SW480 (cell line): ENCODE results near the gene CFAP92.
A peak's percentile ranks its signal among the peaks of the same experiment; 100 is the strongest.

Experiments
- DNase-seq: peaks from one replicate; pipeline ENCODE4 v3.0.0-alpha.2; 2016; ENCODE audit warnings: low spot score

Gene CFAP92

DNA sequence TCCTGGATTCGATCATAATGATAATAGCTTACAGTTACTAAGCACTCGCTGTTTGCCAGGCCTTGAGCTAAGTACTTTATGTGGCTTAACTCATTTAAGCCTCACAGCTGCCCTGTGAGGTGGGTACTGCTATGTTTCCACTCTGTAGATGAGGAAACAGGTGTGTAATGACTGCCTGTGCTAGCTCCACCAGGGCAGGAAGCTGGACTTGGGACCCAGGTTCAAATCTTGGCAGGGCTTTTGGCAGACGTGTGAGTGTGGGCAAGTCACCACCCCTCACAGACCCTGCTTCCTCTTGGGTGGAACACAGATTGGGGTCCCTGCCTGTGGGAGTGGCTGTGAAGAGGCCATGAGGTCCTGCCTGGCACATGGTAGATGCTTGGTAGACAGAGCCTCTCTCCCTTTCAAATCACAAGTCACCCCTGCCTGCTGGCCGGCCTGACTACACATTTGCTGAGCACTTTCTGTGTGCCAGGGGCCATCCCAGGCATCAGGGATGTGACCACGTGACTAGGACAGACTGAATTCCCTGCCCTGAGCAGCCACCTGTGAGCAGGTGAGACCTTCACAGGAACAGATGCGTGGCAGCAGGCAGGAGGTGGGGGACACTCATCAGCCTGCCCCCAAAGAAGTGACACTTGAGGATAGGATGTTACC lies 10.9 kb upstream of the CFAP92 start:
- no peak for DNase-seq

DNA sequence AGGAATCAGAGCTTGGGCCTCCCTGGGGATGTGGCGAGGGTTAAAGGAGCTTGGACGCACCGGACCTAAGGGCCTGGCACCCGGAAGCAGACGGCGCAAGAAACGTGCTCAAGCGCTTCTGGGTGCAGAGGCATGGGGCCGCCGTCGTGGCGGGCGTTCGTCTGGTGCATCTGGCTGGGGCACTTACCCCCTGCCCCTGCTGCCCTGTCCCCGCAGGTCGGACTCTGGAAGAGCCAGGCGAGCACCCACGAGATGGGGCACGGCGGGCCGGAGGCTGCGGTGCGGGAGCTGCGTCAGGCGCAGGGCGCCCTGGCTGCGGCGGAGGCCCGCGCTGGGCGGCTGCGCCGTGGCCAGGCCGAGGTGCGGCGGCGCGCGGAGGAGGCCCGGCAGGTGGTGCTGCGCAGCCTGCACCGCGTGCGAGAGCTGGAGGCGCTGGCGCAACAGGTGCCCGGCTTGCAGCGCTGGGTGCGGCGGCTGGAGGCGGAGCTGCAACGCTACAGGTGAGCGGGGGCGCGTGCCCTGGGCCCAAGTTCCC lies 9.8 kb upstream of the CFAP92 start:
- DNase-seq = peak; percentile 80

DNA sequence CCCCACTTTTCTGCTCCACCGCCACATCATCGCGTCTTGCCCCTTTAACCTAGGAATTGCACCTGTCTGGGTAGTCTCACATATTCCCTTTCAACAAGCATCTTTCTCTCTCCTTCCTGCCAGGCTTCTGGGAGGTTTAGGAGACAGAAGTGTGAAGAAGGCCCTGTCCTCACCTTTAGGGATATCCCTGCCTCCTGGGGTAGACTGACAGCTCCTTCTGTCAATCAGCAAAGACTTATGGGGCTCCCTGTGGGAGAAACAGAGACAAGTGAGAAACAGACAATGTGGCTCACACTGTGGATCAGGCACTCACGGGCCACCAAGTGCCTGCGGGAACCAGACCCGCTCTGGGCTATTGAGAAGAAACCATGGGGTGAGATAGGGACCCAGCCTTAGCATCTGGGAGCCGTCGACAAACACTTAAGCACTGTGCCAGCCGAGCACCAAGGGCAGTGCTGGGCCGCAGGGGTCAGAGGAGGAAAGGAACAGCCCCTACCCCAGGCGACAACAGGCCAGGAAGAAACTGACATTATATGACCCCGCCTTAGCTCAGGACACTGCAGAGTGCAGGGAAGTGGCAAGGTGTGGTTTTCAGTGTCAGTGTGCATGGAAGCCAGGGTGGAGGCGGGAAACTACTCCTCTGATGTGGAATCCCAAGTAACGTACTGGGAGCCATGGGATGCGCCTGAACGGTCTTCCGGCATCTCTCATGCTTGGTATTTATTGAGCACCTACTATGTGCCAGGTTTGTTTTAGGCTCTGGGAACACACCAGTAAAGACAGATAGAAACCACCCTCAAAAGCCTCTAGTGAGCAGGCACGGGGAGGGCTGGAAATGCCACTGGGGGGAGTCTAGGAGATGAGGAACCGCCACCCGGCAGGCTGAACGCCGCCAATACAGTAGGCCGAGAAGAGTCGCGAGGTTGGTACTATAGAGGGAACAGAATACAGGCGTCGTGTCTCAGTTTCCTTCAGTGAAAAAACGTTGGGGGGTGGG lies 9.0 kb upstream of the CFAP92 start:
- DNase-seq = no peak

DNA sequence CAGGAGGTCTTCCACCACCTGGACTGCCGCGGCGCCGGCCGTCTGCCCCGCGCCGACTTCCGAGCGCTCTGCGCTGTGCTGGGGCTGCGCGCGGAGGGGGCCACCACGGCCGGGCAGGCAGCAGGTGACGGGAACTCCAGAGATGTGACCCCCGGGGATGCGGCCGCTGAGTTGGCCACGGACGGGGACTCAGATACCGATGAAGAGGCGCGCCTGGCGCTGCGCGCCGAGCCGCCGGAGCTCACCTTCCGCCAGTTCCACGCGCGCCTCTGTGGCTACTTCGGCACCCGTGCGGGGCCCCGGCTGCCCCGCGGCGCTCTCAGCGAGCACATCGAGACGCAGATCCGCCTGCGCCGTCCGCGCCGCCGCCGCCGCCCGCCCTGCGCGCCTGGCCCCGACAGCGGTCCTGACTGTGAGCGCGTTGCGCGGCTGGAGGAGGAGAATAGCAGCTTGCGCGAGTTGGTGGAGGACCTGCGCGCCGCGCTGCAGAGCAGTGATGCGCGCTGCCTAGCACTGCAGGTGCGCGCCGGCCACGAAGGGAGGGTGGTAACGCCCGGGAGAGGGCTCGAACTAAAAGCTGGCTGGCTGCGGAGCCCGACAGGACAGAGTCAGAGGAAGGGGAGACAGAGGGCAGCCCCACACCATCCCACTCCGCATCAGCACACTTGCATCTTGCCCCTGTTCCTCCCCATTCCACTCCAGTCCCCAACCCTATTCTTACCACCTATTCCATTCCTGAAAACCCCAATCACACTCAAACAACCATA lies 8.1 kb upstream of the CFAP92 start:
- DNase-seq = no peak

DNA sequence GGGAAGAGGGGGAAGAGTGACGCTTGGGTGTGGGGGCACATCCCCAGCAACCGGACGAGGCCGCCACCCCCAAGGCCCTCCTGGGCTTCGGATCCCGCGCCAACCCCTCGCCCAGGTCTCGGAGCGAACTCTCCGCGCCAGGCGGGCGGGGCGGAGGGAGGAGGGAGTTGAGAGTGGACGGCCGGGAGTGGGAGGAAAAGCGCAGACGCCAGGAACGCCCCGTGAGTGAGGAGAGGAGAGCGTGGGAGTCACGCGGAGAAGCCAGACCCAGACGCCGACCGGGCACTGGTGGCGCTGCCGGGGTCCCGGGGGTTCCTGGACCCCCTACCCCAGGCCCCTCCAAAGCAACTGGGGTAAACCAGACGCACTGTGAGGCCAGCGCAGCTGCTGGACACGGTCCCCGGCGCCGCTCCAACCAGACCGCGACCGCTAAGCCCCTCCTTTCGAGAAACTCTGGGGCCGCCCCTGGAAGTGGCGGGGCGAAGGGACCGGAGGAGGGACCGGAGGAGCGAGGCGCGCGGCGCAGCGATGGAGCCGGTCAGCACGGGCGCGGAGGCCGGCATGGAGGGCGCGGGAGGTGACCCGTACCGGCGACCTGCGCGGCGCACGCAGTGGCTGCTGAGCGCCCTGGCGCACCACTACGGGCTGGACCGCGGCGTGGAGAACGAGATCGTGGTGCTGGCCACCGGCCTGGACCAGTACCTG lies 7.4 kb upstream of the CFAP92 start, which contains the start of gene EFCC1:
TSS of gene EFCC1 (plus strand) at position 204 of the 705 bp plus-strand sequence. CDS start at position 529, 325 bp downstream.
- DNase-seq = no peak

DNA sequence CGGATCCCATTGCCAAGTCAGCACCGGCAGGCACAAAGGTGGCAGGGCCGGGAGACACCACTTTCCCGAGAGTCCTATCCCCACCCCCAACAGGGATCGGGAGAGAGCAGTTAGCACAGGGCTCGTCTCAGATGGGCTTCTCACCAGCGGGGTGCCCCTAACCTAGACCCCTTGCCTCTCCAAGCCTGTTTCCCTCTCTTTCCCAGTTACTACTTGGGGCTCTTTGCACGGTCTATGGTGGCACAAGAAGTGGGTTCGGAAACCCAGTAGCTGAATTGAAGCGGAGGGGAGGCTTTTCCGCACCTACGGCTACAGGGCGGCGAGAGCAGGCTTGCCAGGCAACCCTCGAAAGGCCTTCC lies 6.8 kb upstream of the CFAP92 start:
- DNase-seq = no peak

DNA sequence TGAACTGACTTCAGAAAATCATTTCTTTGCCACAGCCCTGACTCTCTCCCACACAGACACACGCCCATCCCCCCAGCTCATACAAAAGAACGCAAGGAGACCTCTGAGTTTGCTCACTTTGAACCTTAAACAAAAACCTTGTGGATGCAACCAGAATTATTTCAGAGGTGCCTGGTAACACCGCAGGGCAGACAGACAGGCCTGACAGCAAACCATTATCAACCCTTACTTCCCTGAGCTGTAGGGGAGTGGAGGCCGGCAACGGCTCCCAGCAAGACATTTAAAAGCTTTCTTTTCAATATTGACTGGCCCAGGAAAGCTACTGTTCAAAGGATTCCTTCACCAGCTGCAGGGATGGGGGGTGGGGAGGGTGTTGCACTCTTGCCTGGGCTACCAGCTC lies 5.2 kb upstream of the CFAP92 start:
- no peak for DNase-seq

DNA sequence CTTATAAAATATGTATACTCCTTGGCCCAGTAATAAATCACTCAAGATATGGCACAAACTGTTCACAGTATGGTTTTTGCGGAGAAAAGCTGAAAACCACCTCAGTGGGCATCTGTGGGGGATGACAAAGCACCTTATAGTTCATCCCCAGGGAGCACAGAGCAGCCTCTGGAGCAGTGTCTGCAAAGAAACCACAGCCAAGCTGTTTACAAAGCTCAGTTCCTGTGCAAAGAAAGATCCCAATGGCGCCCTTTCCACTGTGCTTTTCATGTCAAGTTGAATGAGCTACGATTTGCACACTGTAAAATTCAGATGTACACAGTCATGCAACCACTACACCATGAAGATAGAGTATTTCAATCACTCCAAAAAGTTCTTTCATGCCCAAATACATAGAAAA lies 4.7 kb upstream of the CFAP92 start:
- no peak for DNase-seq

DNA sequence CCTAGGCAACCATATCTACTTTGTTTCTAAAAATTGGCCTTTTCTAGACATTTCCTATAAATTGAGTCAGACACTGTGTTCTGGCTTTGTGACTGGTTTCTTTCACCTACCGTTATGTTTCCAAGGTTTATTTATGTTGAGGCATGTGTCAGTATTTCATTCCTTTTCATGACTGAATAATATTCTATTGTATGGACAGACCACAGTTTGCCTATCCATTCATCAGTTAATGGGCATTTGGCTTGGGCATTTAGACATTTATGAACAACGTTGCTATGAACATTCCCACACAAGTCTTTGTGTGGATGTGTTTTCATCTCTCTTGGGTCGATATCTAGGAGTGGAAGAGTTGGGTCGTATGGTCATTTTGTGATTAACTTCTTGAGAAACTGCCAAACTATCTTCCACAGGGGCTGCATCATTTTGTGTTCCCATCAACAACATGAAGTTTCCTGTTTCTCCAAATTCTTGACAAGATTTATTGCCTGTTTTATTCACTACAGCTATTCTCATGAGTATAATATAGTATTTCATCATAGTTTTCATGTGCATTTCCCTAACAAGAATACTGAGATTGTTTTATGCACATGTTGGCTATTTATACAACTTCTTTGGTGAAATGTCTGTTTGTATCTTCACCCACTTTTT lies 3.7 kb upstream of the CFAP92 start:
- DNase-seq = no peak

DNA sequence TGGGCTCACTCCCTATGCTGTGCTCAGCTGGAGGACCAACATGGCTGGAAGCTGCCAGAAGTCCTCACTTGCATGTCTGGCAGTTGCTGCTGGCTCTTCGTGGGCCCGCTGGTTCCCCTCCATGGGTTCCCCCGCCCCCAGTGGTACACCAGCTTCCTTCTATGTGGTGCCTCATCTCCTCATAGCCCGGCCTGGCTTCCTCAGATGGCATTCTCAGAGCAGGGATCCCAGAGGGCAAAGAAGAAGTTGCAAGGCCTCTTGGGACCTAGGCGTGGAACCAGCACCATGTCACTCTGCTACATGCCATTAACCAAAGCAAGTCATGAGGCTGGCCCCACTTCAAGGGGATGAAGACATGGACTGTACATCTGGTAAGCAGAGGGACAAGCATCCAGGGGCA lies 2.9 kb upstream of the CFAP92 start:
- no peak for DNase-seq

DNA sequence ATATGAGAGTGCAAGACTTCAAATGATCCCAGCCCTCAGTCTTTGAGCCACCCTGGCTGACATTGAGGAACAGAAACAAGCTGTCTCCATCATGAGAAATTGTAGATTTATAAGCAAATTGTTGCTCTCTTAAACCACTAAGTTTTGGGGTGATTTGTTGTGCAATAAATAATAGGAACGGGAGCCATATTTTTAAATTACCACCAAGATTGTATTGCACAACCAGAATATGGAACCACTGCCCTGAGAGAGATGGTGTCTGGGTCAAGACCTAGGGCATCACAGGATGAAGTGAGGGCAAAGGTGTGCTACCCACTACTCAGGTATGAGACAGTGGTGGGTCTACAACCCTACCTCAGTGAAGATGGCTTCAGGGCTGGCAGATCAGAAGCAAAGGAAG lies 2.3 kb upstream of the CFAP92 start:
- DNase-seq = no peak

DNA sequence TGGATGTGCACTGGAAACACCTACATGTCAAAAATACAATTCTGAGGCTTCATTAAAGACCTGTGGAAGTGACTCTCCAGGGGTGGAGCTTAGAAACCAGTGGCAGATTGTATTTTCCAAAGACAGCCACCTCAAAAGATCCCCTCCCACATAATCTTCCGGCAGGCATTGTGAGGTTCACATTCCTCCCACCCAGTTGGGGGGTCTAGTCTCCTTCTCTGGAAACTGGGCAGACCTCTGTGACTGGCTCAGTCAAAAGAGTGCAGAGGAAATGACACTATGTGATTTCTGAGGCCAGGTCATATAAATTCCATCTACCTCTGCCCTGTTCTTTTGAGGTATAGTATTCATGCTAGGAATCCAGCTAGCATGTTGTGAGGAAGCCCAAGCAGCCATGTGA lies 1.9 kb upstream of the CFAP92 start:
- peak; percentile 31 for DNase-seq

DNA sequence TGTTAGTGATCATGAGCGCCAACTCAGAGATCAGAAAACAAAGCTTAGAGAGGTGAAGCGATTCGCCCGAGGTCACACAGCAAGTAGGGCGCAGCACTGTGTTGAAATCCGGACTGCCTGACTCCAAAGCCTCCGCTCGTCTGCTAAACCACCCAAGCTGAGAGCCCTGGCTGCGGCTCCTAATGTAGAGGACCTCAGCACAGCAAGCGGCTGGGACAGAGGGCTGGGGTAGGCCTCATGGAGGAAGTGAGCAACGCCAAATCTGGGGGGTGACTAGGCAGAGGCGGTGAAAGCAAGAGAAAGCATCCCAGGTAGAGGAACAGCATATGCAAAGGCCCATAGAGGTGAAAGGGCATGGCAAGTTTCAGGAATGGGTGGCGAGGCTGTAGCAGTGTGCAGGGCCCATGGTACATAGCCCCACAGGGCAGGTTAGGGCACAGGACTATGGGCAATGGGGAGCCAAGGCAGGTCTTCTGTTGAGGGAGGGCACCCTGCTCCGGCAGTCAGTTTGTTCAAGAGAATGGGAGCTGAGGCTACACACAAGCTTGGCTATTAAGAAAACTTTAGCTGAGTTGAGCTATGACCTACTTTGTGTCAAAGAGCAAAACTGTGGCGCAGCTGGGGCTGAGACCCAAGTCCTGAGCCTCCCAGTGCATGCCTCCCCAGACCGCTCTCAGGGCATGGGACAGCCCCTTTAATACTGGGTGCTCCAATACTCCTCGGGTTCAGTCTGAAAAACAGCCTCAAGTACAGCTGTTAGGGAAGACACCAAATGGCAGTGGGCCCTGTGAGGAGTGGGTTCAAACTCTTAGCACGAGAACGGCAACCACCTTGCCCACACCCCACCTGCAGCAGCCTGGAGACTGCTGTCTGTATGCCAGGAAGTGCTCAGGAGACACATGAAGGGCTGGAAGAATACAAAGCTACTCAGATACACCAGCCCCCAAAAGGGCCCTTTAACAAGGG lies 988 bp upstream of the CFAP92 start:
- DNase-seq = no peak

DNA sequence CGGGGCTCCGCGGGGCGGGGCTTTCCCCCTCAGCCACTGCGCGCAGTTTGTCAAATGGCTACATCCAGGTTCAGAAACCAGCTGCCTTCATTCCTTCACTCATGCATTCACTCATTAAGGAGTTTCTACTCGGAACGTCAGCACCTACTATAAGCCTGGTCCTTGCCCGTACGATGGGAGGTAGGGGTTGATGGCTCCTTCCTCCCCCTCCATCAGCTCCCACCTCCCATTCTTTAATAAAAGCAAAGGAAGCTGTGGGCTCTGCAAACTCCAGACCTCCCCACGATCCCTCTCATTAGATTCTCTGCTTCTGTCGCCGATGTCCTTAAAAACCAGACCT lies 267 bp upstream of the CFAP92 start:
- no peak for DNase-seq

DNA sequence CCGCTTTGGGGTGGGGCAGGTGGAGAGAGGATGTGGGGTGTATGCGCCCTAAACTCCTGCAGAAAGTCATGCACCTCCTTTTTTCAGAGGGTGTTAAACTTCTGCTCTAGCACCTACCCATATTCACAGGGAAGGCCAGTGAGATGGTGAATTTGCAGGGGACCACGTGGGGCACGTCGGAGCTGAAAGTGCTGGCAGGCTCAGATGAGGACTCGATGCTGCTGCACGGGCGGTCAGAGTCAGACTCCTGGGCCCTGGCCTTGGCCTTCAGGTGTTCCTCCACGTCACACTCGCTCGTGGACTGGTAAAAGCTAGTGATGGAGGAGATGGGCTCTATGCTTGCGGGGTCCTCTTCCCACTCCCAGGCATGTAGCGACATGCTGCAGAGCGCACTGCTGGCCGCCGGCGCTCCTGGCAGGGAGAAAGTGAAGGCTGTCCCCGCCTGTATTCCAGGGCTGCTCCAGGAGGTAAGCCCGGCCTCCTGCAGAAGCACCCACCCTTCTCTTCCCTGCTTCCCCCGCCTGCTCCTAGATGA lies 883 bp downstream of the CFAP92 start:
- DNase-seq = no peak

DNA sequence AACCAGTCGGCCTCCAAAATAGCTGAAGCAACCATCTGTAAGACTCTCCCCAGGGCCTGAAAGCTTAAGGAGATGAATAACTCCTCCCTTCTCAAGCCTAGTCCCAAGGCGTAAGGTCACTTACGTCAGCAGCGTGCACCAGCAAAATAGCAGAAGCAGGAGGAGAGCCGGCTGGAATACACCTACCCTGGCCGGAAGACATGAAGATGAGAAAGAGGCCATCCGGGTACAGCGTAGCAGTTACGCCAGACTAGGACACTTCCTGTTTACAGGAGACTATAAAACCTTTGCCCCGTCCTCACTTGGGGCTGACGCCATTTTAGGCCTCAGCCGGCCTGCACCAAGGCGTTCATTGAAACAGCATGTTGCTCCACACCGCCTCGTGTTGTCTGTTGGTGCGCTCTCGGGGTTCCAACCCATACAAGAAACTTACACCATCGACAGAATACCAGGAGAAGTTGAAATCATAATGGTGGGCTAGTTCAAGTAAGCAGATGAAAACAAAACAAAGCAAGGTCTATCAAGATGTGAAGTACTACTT lies 2.5 kb downstream of the CFAP92 start:
- DNase-seq = no peak

DNA sequence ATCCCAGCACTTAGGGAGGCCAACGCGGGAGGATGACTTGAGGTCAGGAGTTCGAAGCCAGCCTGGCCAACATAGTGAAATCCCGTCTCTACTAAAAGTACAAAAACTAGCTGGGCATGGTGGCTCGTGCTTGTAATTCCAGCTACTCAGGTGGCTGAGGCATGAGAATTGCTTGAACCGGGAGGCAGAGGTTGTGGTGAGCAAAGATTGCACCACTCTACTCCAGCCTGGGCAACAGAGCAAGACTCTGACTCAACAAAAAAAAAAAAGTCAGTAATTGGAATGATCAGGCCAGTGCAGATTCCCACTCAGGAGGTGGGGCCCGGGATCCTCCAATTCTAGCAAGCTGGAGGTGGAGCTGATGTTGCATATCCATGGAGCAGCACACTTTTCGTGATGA lies 5.6 kb downstream of the CFAP92 start:
- no peak for DNase-seq

DNA sequence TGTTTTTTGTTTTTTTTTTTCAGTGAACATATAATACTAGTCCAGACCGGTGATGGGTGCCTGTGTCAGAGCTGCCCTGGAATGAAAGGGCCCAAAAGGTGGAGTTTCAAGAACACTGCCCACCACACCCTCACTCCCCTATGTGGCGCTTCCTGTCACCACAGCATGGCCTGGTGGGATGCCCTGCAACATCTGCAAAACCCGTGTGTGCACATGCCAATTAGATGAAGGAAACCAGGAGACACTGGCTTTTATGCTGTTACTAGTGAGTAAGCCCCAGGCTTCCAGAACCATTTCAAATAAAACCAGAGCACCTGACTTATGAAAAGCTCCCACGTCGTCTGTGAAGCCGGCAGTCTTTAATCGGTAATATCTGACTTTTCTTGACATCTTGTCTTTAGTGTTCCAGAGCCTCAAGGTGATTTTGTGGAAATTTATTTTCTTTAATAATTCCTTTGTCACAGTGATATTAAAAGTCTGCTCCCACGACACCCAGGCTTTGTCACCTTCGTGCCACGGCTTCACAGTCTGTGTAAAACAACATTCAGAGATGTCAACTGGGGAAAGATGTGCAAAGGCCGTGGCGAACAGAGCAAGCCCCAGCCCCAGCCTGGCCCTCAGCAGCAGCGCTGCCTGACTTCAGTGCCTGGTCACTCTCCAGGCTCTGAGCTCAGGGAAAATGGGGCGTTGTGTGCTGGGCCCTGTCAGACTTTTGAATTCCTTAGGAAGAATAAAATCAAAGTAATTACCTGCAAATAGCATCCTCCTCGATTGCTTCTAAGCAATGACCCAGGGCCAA lies 6.4 kb downstream of the CFAP92 start:
- no peak for DNase-seq

DNA sequence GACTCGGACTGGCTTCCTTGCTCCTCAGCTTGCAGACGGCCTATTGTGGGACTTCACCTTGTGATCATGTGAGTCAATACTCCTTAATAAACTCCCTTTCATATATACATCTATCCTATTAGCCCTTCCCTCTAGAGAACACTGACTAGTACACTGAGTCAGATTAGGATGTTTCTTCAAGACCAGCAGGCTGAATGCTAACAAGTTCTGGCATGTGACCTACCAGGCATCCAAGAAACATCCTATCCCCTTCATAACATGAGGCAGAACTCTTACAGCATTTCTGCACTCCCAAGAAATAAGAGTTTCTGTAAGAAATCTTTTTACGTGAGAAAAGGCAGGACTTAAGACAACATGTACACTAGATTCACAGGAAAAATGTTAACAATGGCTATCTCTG lies 9.3 kb downstream of the CFAP92 start:
- no peak for DNase-seq
